Dedifferentiated amniotic fluid mesenchymal stem cell (primary cell): ENCODE measurements around the gene PAXX.
"Not testable (repeated sequence)": the region's sequence is repeated elsewhere in the genome, so short reads cannot be mapped to it uniquely, and the experiment has no call there.

ENCODE experiments used
- DNase-seq: peaks from one replicate; pipeline ENCODE4 v3.0.0-alpha.2; 2016; ENCODE audit errors: extremely low spot score

PAXX gene

DNA sequence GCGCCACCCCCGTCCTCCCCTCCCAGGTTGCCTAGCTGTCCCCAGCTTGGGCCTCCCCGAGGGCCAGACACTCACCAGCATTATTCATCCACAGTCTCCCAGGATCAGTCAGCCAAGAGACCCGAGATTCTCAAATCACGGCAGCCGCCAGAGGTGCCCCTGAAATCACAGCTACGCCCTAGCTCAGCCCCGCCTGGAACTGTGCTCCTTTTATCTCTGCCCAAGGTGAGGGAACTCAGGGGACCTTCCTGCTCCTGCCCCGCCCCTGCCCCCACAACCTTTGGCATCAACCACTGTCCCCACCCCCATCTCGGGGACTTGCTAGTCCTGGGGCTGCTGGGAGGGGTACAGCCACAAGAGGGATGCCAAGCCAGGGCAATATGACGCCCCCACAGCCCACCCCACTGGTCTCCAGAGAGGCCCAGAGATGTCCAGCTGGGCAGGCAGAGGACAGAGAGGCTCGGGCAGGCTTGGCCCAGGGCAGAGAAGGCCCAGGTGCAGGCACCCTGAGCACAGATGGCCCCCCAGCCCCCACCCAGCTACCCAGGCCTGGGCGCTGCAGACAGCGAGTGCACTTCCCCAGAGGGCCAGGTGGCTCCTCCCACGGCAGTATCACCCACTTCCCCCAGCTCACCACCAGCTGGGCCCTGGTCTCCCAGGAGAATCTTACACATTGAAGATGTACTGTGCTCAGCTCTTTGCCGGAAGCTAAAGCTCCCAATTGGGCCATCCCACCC, 39.9 kb downstream of the PAXX start, which contains the start of gene FUT7:
FUT7 (minus strand) TSS at position 185 of the 737 bp plus-strand sequence; CDS start at position 88, 97 bp downstream.
- no peak for DNase-seq

DNA sequence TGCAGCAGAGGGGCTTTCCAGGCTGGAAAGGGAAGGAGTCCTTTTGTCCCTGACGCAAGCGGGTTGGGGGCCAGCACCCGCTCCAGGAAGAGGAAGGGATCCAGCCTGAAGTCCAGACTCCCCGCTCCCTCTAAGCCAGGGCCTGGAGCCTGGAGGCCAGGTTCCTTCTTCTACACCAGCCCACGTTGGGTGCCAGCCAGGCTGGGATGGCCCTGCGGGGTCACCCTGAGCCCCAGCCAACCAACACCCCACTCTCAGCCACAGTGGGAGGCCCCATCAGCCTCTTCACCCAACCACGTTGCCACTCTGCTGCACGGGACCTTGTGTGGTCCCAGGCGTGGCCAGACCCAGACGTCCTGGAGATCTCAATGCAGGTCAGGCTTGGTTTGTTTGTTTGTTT, 40.6 kb downstream of the PAXX start:
- DNase-seq, result no peak

DNA sequence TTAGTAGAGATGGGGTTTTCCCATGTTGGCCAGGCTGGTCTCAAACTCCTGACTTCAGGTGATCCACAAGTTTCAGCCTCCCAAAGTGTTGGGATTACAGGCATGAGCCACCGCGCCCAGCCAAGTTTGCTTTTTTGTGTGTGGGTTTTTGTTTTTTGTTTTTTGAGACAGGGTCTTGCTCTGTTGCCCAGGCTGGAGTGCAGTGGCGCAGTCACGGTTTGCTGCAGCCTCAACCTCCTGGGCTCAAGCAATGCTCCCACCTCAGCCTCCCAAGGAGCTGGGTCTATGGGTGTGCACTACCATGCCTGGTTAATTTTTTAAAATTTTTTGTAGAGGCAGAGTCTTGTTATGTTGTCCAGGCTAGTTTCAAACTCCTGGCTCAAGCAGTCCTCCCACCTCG, 41.3 kb downstream of the PAXX start:
- not testable (repeated sequence) for DNase-seq

DNA sequence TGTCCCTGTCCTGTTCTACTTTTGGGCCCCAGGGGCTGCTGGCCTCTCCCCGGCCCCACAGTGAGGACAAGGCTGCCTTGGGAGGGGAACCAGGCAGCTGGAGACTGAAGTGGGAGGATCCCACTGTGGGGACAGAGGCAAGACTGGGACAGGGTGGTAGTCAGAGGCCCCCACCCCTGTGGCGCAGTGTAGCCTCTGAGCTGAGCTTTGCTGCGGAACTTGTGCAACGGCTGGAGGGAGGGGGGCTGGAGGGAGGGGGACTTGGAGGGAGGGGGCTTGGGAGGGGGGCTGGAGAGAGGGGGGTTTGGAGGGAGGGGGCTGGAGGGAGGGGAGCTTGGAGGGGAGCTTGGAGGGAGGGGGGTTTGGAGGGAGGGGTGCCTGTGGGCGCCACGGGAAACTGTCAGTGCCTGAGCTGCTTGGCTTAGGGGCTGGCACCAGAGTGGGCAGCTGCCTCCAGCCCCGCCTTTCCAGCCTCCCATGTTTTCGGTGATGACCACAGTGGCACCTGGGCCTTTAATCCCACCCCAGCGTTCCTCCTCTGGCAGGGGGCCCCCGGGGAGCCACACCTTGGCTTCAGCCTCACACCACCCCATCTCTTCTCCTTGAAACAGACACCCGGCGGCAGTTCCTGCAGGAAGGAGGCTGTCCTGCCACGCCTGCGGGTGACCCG, 42.0 kb downstream of the PAXX start:
- no peak for DNase-seq

DNA sequence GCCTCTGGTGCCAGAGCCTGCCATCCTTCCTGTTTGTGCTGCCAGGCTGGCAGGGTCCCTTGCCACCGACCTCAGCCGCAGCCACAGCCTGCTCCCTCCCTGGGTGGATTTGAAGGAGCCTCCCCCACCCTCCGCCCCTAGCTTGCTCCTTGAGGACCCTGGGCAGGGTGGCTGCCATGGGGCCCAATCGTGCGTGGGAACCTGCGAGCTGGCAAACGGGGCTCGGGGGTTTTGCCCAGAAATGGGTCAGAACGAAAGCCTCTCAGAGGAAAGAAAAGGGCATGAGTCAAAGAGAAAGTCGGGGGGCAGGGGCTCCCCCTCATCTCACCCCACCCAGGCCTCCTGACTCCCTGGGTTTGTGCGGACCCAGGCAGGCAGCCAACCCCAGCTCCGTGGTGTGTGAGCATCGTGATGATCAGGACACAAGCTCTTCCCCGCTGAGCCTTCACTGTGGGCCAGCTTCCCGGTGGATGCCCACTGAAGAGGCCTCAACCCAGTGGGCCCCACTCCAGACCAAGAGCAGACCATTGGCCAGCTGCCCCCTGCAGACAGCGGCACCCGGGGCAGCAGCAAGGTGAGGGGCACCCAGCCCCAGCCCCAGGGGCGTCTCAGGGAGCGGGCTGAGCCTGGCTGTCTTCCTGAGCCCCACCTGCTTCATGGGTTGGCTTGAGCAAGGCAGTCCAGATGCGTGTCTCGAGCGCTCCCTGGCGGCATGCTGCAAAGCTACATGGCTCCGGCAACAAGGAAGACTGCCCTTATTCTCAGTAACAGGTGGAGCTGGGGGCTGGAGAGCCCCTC, 42.7 kb downstream of the PAXX start:
- peak; percentile 63 for DNase-seq

DNA sequence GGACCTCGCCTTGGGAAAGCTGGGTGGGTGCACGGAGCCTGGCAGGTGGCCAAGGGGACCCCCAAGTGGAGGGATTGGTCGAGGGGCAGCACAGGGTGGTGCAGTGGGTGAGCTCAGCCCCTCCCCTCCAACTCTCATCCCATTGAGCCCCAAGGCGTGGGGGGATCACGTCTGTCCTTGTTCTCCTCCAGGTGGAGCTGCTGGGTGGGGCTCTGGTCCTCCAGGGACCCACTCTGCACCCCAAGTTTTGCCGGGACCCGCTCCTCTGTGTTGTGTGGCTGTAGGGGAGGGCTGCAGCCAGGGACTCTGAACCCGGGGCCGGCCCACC, 43.2 kb downstream of the PAXX start:
- DNase-seq, result no peak

DNA sequence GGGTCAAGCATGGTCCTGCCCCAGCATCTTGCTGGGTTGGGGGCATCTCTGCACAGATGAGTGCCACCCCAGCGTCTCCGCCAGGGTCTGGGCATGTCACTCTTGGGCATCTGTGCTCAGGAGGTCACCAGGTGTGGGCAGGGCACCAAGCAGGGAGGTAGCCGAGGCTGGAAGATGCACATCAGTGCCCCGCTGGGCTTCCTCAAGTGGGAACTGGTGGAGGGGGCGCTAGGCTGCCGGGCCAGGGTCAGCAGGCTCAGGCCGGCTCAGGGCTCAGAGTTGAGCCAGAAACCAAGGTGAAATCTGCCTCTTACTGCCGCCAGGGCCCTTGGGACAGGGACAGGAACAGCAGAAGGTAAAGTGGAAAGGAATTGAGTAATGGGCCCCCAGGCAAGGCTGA, 43.7 kb downstream of the PAXX start:
- no peak for DNase-seq

DNA sequence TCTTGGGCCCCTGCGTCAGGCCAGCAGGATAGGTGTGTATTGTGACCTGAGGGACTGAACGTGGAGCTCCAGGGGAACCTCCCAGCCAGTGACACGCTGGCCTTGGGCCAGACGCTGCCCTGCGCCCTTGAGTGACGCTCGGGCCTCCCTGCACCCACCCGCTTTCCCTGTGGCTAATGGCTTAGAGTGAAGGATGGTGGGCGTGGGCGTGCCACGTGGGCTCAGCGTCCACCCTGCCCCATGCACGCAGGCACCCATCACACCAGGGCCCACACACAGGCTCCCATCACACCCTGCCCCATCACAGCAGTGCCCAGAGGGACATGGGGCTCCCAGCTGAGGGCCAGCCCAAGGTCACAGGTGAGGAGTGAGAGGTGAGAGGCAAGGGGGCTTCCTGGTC, 44.8 kb downstream of the PAXX start:
- no peak for DNase-seq

DNA sequence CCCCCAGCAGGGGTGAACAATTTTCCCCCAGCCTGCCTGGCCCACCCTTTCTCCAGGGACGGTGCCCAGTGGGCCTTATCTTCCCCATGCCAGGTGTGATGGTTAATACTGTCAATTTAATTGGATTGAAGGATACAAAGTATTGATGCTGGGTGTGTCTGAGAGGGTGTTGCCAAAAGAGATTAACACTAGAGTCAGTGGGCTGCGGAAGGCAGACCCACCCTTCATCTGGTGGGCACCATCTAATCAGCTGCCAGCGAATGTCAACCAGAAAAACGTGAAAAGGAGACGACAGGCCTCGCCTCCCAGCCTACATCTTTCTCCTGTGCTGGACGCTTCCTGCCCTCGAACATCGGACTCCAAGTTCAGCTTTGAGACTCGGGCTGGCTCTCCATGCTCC, 45.3 kb downstream of the PAXX start:
- DNase-seq, result no peak

DNA sequence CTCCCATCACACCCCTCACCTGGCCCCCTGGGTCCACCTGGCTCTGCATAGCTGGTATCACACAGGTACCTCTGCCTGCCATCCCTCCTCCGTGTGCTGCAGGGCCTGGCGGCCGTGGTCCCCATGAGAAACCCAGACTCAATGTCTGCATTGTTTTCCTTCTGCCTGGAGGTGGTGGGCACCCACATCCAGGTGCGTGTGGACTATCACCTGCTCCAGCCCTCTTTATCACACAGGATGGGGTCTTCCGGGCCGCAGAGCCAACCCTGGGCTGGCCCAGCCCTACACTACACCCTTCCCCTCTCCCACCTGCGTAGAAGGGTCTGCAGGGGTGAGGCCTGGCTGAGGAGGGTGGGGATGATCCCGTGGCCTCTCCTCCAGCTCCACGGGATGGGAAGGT, 46.7 kb downstream of the PAXX start:
- no peak for DNase-seq

DNA sequence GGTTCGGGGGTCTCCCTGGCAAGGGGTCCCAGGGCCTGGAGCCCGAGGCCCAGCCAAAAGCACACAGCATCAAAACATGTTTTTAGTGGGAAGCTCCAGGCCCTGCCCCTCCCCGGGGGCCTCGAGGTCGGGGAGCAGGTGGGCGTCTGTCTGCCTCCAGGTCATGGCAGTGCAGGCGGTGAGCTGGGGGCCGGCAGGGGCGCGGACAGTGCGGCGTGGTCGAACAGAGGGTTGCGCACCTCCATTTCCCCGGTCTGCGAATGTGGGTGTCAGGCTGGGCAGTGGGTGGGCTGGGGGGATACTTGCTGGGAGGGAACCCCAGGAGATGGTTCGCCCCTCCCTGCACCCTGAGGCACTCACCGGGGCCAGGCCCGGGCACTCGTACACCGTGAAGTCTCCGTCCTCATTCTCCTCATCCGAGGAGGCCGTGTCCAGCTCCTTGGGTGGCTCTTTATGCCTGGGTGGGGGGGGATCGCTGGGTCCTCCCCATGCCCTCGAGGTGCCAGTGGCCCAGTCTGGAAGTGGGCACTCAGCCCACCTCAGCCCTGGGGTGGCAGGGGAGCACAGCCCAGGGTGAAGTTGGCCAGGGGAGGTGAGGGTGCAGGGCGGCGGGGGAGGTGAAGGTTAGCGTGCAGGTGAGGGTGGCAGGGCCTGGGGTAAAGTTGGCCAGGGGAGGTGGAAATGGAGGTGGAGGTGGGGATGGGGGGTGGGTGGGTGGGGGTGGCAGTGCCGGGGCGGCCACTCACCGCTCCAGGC, 47.6 kb downstream of the PAXX start:
- no peak for DNase-seq

DNA sequence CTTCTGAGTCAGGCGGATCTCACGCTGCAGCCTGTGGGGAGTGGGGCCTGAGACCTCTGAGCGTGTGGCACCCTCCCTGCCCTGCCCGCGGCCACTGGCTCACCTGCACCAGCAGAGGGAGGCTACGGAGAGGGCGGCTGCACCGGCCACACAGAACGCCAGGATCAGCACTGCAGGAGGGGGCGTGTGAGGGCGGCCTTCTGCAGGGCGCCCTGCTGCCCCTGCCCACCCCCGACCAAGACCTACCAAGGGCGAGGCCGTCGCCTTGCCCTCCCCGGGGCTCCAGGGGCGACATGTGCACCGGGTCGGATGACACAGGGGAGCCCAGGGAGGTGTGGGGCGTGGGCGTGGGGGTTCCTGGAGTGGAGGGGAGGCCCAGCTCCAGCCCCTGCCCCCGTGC, 48.3 kb downstream of the PAXX start:
- no peak for DNase-seq

DNA sequence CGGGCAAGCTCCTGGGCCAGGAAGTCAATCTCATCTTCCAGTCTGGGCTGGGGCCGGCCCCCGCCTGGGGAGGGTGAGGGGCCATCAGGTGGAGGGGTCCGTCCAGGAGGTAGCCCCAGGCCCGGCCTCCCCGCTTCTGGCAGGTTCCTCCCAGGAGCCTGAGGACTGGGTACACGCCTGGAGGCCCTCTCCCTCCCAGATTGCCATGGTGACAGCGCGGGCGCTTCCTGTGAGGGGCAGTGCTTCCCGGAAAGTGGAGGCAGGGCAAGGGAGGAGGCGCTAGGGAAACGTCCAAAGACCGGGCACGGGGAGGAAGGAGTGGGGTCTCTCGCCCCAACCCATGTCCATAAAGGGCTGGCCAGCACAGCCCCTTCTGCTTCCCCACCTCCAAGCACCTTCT, 48.9 kb downstream of the PAXX start:
- DNase-seq, result no peak

DNA sequence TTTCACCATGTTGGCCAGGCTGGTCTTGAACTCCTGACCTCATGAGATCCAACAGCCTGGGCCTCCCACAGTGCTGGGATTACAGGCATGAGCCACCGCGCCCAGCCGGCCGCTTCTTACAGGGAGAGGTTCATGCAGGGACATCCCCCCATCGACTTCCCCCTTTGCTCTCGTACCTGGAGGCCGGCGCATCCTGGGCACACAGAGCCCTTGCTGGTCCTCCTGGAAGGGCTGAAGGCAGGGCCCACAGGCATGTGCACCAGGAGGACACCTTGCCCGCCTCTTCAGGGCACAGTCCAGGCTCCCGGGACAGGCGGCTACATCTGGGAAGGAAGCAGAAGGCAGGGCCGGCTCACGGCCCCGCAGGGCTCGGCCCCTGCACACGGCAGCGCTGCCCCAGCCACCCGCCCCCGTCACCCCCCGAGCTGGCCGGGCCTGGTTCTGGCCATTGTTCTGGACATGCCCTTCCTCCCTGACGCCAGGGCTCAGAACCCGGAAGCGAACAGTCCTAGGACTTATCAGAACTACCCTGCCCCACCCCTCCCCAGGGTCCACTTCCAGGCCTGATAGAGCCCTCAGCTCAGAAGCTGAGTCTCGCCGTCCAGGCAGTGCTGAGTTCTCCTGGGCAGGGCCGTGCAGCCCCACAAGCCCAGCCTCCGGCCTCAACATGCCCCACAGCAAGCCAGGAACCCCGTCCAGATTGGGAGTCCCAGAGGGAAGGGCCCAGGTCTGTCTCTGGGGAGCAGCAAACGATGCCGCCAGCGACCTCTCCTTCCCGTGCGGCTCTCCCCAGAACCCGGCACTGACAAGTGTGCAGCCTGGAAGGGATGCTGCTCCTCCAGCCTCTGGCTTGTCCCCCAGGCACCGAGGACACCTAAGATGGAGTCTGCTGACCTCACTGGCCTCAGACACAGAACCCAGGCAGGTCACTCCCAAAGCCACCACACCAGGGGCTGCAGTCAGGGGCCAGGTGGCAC, 50.8 kb downstream of the PAXX start:
- DNase-seq, result no peak
